Caco-2 (cell line): Measurements from ENCODE around the gene LRRK2. TPM values are rescaled to one million over a fixed set of nuclear protein-coding genes. Genes with fewer than 3 reads are reported as not detected.

Experiments
- BruUV-seq: library from RNA; stranded (reverse); fragments of 400-500 nt; replicated peaks from 2 replicates; lab custom pipeline; 2021; lab: Mats Ljungman, UMichigan
- CTCF ChIA-PET: fragments of 300-600 bp; sonication (Branson Sonifier 250); formaldehyde crosslinking; loops from one replicate; lab custom pipeline; 2022; ENCODE audit warnings: antibody characterized with exemption; lab: Charles Lee
- POLR2A ChIA-PET: fragments of 300-600 bp; sonication (Branson Sonifier 250); formaldehyde crosslinking; loops from one replicate; lab custom pipeline; 2022; ENCODE audit warnings: antibody characterized with exemption; lab: Charles Lee
- DNase-seq, 2 experiments: peaks; one replicate each; pipeline versions ENCODE4 v3.0.0 to v3.0.0-alpha.2; 2020 to 2022
- H3K27me3 ChIP-seq: replicated peaks from 2 replicates; pipeline ENCODE4 v1.6.0; 2011; ENCODE audit warnings: low read length; ENCODE audit not compliant: control insufficient read depth, insufficient read depth
- H3K36me3 ChIP-seq: 2 replicates; pipeline ENCODE4 v1.5.1; 2011; ENCODE audit warnings: low read length; ENCODE audit not compliant: control insufficient read depth, insufficient read depth
- H3K4me1 ChIP-seq: fragments of 250-450 bp; sonication (Bioruptor Pico); 2 replicates; pipeline ENCODE4 v1.5.1; 2020; ENCODE audit warnings: mild to moderate bottlenecking
- H3K4me3 ChIP-seq: 2 replicates; pipeline ENCODE4 v1.5.1; 2011; ENCODE audit warnings: low read depth, mild to moderate bottlenecking, control low read depth, low read length
- H3K9me3 ChIP-seq: fragments of 250-450 bp; sonication (Bioruptor Pico); 2 replicates; pipeline ENCODE4 v1.5.1; 2020; ENCODE audit warnings: mild to moderate bottlenecking, moderate library complexity
- H3K27ac Mint-ChIP-seq: one replicate; pipeline ENCODE4 v1.8.0; 2022; ENCODE audit warnings: mixed read lengths; ENCODE audit not compliant: unreplicated experiment
- H3K27me3 Mint-ChIP-seq: one replicate; pipeline ENCODE4 v1.8.0; 2022; ENCODE audit warnings: mixed read lengths; ENCODE audit not compliant: insufficient read depth, unreplicated experiment
- H3K36me3 Mint-ChIP-seq: one replicate; pipeline ENCODE4 v1.8.0; 2022; ENCODE audit warnings: mild to moderate bottlenecking, mixed read lengths; ENCODE audit not compliant: insufficient read depth, unreplicated experiment
- H3K4me1 Mint-ChIP-seq: one replicate; pipeline ENCODE4 v1.8.0; 2022; ENCODE audit warnings: low read depth, mixed read lengths; ENCODE audit not compliant: unreplicated experiment
- H3K4me3 Mint-ChIP-seq: one replicate; pipeline ENCODE4 v1.8.0; 2022; ENCODE audit warnings: mild to moderate bottlenecking, moderate library complexity, mixed read lengths; ENCODE audit not compliant: unreplicated experiment
- H3K9me3 Mint-ChIP-seq: one replicate; pipeline ENCODE4 v1.8.0; 2022; ENCODE audit warnings: mixed read lengths; ENCODE audit not compliant: unreplicated experiment
- CTCF ChIP-seq, 2 experiments: fragments of 200-600 bp in 1 of 2; IDR thresholded peaks; 1 replicate in 1 of 2; 2 replicates in 1 of 2; pipeline versions ENCODE4 v1.5.1 to v1.8.0; 2011 to 2022; ENCODE audit warnings: antibody characterized with exemption in 1 of 2, control low read depth in 1 of 2, inconsistent platforms in 1 of 2, low read depth in 1 of 2, low read length in 1 of 2, mild to moderate bottlenecking in 1 of 2, moderate library complexity in 1 of 2; ENCODE audit not compliant: insufficient read depth in 1 of 2, severe bottlenecking in 1 of 2, unreplicated experiment in 1 of 2
- intact Hi-C: fragments of 100-400 bp; cut with micrococcal nuclease; formaldehyde crosslinking; loops from one replicate; pipeline ENCODE4 v1.10.0; 2022; ENCODE audit not compliant: unreplicated experiment
- total RNA-seq: library from RNA; stranded (reverse); gene quantifications from 2 replicates; pipeline ENCODE4 v1.2.3, GENCODE V29; 2022

The LRRK2 gene
- total RNA-seq, 1 experiment from 2014 or later = 0.11 TPM

GRCh38 chr12:40198601-40199000 is 26.2 kb upstream of the LRRK2 start:
- Histone ChIP-seq H3K36me3 (no peaks in the 10 kb centered on the region), H3K4me1 (no peaks in the 10 kb centered on the region), H3K9me3 (no peaks in the 10 kb centered on the region), H3K4me3 (no peak overlapping the region), H3K27me3 (no peaks in the 10 kb centered on the region)
- Mint-ChIP-seq H3K4me3 (no peak overlapping the region), H3K36me3 (no peaks in the 10 kb centered on the region), H3K27ac (no peak overlapping the region), H3K27me3 (peaks cover 6% of the 10 kb centered on the region), H3K9me3 (no peaks in the 10 kb centered on the region), H3K4me1 (no peaks in the 10 kb centered on the region)
- intact Hi-C loops = no loop called here
- no TSS peak for BruUV-seq
- no peak for TF ChIP-seq CTCF (IDR thresholded peaks at IDR 0.05; ENCODE audit: insufficient read depth in 1 of 2, low read depth in 1 of 2, low read length in 1 of 2, severe bottlenecking in 1 of 2, unreplicated experiment in 1 of 2)
- no peak for DNase-seq
- POLR2A ChIA-PET = no interaction called here
- CTCF ChIA-PET = no interaction called here

GRCh38 chr12:40202095-40203059 is 22.4 kb upstream of the LRRK2 start:
- Mint-ChIP-seq H3K36me3 (no peaks in the 10 kb centered on the region), H3K9me3 (no peaks in the 10 kb centered on the region), H3K27ac (no peak overlapping the region), H3K27me3 (peaks cover 6% of the 10 kb centered on the region), H3K4me1 (no peaks in the 10 kb centered on the region), H3K4me3 (no peak overlapping the region)
- Histone ChIP-seq H3K36me3 (no peaks in the 10 kb centered on the region), H3K4me1 (no peaks in the 10 kb centered on the region), H3K27me3 (no peaks in the 10 kb centered on the region), H3K4me3 (no peak overlapping the region), H3K9me3 (no peaks in the 10 kb centered on the region; the same call in 1 of the 2 replicates)
- TF ChIP-seq CTCF (IDR thresholded peaks at IDR 0.05; ENCODE audit: insufficient read depth in 1 of 2, low read depth in 1 of 2, low read length in 1 of 2, severe bottlenecking in 1 of 2, unreplicated experiment in 1 of 2) = no peak
- POLR2A ChIA-PET = no interaction called here
- no peak for DNase-seq
- intact Hi-C loops = no loop called here
- BruUV-seq = no TSS peak
- CTCF ChIA-PET = no interaction called here

- H3K4me1 Mint-ChIP-seq = no peaks in the 10 kb centered on the region
- H3K9me3 ChIP-seq = no peaks in the 10 kb centered on the region; the same call in 1 of the 2 replicates
- no peaks in the 10 kb centered on the region for H3K4me1 ChIP-seq
- no peak for DNase-seq
- ChIA-PET POLR2A (no interaction called here), CTCF (no interaction called here)
- H3K36me3 ChIP-seq = no peaks in the 10 kb centered on the region
- BruUV-seq = no TSS peak
- H3K27ac Mint-ChIP-seq = no peak overlapping the region
- H3K4me3 ChIP-seq = no peak overlapping the region
- no peaks in the 10 kb centered on the region for H3K36me3 Mint-ChIP-seq
- intact Hi-C loops = no loop called here
- H3K9me3 Mint-ChIP-seq = no peaks in the 10 kb centered on the region
- no peak for TF ChIP-seq CTCF (IDR thresholded peaks at IDR 0.05; ENCODE audit: insufficient read depth in 1 of 2, low read depth in 1 of 2, low read length in 1 of 2, severe bottlenecking in 1 of 2, unreplicated experiment in 1 of 2)
- H3K4me3 Mint-ChIP-seq = no peak overlapping the region
- no peaks in the 10 kb centered on the region for H3K27me3 ChIP-seq
- peaks cover 6% of the 10 kb centered on the region for H3K27me3 Mint-ChIP-seq
Observed at GRCh38 chr12:40203060-40203430, 21.8 kb upstream of the LRRK2 start.
